HG03439 (cell line): ENCODE results near the gene ZDHHC14.

ENCODE experiments used
- ATAC-seq: cut with Tn5 transposase; IDR thresholded peaks from one replicate; pipeline ENCODE4 v1.9.1; 2021; ENCODE audit warnings: mild to moderate bottlenecking, moderate library complexity; ENCODE audit not compliant: unreplicated experiment

Gene ZDHHC14

GRCh38 chr6:157607317-157608109 lies 226.5 kb downstream of the ZDHHC14 start:
- ATAC-seq, result no peak

DNA sequence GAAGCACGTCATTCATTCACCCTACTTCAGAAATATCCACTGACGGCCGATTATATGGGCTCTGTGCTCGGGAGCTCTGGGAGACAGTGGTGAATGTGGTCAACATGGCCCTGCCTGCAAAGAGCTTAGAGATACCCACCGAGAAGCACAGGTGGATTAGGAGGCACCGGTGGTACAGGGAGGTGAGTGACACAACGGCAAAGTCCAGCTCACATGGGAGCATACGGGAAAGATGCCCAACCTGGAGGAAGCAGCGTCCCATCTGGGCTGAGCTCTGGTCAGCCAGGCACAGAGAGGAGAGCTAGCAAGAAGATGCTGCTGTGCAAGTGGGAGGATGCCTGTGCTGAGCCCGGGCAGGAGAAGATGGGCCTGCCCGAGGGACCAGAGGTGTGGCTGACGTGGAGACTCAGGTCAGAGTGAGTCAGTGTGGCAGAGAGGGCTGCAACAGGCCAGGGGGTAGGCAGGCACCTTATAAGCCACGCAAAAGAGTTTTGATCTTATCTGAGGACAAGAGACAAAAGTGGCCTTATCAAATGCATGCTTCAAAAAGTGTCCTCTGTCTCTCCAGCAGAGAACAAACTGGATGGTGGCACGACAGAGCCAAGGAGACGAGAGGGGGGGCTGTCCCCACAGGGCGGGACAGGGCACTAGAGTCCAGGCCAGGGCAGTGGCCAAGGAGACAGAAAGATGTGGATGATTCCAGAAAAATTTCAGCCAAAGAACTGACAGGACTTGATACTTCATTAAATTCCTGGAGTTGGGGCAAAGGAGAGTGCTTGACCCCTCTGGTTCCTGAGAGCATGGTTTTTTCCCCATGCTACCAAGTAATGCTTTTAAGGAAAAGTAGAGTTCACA lies 227.5 kb downstream of the ZDHHC14 start:
- no peak for ATAC-seq

- ATAC-seq, result no peak
Observed at GRCh38 chr6:157609117-157609516, 228.1 kb downstream of the ZDHHC14 start.

DNA sequence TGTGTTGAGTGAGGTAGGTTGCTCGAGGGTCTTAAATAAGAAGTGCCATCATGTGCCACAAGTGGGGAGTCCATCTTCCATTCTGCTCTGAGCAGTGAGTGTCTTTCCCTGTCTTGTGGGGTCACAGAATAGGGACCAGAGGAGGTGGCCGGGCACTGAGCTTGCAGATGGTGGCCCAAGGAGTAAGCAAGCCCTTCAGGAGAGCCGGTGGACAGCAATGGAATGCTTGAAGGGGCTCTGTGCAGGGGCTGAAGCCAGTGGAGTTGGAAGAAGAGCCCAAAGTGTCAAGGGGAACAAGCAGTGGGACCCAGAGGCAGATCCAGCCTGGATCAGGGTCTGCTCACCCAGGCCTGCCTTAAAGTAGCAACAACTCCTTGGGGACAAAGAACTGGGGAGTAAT lies 228.6 kb downstream of the ZDHHC14 start:
- ATAC-seq, result no peak

DNA sequence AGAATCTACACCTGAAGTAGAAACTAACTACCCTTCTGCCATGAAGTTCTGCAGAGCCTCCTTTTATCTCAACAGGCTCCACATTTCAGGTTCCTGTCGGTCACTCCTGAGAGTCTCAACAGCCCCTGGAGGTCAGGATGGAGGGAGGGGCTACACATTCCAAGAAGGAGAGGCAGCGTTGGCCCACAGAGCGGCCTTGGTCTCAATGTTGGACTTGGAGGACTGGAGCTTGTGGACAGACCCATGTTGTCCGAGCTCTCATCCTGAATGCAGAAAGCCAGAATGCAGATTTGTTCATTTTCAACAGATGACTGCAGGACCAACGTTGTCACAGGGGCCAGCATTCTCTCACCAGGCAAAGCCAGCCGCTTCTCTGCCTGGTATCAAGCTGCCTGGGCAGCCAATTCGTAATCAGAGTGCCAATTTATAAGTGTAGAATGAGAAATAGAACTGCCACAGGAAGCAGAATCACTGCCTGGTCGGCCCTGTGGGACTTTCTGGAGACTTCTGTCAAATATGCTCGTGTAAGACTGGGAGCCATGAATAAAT lies 229.5 kb downstream of the ZDHHC14 start:
- no peak for ATAC-seq

GRCh38 chr6:157611406-157611805 lies 230.4 kb downstream of the ZDHHC14 start:
- ATAC-seq, result no peak

DNA sequence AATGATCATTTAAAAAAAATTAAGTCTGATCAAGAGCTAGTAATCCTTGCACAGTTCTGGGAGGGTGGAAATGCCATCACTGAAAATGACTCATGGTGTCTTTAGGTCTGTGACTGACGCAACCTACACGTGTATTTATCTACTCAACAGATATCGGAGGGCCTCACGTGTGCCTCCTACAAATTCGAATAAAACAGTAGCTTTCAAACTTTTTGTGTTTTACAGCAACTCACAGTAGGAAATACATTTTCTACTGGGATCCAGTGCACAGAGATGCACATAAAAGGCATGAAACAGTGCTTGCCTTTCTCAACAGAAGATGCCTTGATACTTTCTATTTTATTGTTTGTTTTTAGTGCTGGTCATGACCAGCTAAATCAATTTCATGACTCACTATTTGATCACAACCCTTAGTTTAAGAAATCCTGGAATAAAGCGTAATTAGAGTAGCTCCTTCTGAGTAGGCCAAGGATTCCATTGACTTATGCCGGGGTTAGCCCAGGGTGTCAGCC lies 232.1 kb downstream of the ZDHHC14 start:
- ATAC-seq, result no peak

- ATAC-seq, result no peak
Observed at GRCh38 chr6:157614026-157614568, 233.1 kb downstream of the ZDHHC14 start.

- no peak for ATAC-seq
Observed at GRCh38 chr6:157615420-157615769, 234.4 kb downstream of the ZDHHC14 start.

- no peak for ATAC-seq
Observed at GRCh38 chr6:157615951-157616350, 235.0 kb downstream of the ZDHHC14 start.

- no peak for ATAC-seq
Observed at GRCh38 chr6:157620944-157621343, 240.0 kb downstream of the ZDHHC14 start.

- no peak for ATAC-seq
Observed at GRCh38 chr6:157621406-157621805, 240.4 kb downstream of the ZDHHC14 start.

GRCh38 chr6:157622427-157622826 lies 241.4 kb downstream of the ZDHHC14 start:
- ATAC-seq, result no peak

DNA sequence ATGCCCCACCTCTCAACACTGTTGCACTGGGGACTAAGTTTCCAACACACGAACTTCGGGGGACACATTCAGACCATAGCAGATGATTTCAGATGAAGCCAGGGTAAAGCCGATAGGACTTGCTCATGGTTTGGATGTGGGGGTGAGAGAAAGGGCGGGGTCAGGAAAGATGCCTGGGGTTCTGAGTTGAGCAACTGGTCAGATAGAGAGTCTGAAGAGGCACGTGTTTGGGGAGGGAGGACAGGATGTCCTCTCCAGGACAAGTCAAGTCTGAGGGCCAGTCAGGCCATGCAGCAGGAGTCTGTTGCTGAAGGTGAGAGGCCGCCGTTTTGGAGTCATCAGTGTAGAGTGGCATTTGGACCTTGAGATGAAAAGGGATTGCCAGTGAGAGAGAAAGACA lies 244.1 kb downstream of the ZDHHC14 start:
- ATAC-seq, result no peak

- no peak for ATAC-seq
Observed at GRCh38 chr6:157625764-157626163, 244.8 kb downstream of the ZDHHC14 start.

- no peak for ATAC-seq
Observed at GRCh38 chr6:157627195-157627966, 246.4 kb downstream of the ZDHHC14 start.

- ATAC-seq, result no peak
Observed at GRCh38 chr6:157628463-157628862, 247.5 kb downstream of the ZDHHC14 start.

GRCh38 chr6:157629220-157629619 lies 248.2 kb downstream of the ZDHHC14 start:
- ATAC-seq, result no peak

DNA sequence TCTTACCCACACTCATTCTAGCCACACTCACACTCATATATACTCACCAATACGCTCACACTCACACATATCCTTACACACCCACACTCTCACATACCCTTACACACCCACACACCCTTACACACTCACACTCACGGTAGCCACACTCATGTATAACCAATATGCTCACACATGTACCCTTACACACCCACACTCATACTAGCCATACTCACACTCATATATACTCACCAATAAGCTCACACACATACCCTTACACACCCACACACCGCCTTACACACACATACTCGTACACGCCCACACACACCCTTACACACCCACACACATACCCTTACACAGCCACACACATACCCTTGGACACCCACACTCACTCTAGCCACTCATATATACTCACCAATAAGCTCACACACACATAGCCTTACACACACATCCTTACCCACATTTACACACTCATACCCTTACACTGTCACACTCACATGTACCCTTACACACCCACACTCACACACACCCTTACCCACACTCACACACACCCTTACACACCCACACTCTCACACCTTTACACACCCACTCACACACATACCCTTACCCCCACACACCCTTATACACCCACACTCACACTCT lies 249.6 kb downstream of the ZDHHC14 start:
- no peak for ATAC-seq

DNA sequence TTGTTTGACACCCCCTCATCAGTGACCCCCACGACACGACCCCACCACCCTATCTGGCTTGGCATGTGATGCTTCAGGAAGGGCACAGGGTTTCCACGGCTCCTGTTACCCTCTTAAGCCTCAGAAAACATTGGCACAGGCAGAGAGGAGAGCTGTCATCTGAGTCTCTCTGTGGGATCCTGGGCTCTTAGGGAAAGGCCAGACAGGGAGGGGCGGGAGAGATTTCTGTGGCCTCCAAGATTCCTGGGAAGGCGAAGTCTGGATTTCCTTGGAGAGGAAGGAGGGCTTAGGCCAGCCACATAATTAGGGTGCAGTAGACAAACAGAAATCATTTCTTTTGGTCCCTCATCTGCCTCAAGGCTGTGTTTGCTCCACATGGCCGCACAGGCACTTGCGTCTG lies 250.4 kb downstream of the ZDHHC14 start:
- no peak for ATAC-seq
